ENCODE results near the gene PITHD1. TPM values are rescaled to one million over a fixed set of nuclear protein-coding genes. Genes with fewer than 3 reads are reported as not detected.

The PITHD1 gene
- total and polyA plus RNA-seq, 10 of the 15 experiments (the other 5 are each of a cell fraction or from before 2014, with no cell fraction given) = 23.7 to 82.2 (median 67.0) TPM

DNA sequence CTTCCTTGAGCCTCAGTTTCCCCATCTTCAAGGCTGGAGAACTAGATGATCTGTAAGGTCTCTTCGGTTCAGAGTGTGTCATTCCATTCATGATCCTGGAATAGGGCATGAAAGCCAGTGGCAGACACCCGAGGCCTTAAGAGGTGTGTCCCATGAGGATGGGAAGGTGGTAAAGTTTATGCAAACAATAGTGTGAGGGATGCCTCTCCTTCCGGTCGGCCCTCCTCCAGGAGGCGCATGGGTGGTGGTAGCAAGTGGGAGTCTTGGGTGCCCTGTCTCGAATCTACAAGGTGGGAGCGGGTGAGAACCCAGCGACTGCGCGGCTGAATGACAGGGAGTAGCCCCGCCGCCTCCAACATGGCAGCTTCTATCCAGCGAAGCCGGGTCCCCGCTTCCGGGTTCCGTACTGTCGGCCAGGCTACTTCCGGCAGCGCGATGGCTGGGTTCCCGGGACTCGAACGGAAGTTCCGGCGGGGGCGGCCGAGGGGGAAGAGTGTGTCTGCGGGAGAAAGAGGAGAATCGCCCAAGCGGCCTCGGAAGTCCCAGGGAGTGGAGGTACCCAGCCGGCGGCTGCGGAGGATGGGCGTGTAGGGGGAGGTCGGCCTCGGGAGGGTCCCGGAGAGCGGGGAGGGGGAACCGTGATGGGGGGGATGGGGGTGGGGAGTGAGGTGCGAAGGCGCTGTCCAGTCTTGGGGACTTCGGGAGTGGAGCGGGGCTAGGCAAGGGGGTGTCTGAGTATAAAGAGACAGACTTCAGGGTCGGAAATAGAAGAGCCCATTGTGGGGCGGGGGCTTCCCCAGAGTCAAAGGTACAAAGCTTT is 12.7 kb downstream of the PITHD1 start, which contains the start of gene LYPLA2 (continued):
- TF ChIP-seq, protein P1, sequence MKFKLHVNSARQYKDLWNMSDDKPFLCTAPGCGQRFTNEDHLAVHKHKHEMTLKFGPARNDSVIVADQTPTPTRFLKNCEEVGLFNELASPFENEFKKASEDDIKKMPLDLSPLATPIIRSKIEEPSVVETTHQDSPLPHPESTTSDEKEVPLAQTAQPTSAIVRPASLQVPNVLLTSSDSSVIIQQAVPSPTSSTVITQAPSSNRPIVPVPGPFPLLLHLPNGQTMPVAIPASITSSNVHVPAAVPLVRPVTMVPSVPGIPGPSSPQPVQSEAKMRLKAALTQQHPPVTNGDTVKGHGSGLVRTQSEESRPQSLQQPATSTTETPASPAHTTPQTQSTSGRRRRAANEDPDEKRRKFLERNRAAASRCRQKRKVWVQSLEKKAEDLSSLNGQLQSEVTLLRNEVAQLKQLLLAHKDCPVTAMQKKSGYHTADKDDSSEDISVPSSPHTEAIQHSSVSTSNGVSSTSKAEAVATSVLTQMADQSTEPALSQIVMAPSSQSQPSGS (IDR thresholded peaks at IDR 0.05; ENCODE audit: low read length) = no peak
- TF ChIP-seq, protein P2, sequence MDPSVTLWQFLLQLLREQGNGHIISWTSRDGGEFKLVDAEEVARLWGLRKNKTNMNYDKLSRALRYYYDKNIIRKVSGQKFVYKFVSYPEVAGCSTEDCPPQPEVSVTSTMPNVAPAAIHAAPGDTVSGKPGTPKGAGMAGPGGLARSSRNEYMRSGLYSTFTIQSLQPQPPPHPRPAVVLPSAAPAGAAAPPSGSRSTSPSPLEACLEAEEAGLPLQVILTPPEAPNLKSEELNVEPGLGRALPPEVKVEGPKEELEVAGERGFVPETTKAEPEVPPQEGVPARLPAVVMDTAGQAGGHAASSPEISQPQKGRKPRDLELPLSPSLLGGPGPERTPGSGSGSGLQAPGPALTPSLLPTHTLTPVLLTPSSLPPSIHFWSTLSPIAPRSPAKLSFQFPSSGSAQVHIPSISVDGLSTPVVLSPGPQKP (IDR thresholded peaks at IDR 0.05; ENCODE audit: low read depth, low read length) = peak; percentile 80; the same call in 1 of the 2 replicates
- no peak for TF ChIP-seq RB1 (IDR thresholded peaks at IDR 0.05; ENCODE audit: borderline replicate concordance)
- TF ChIP-seq LARP7 (IDR thresholded peaks at IDR 0.05) = peak; percentile 40; the same call in 1 of the 2 replicates
- no peak for TF ChIP-seq ASH2L (IDR thresholded peaks at IDR 0.05; ENCODE audit: borderline replicate concordance, low read depth)
- peak; percentile 94 for TF ChIP-seq GABPA (IDR thresholded peaks at IDR 0.05; ENCODE audit: low read depth)
- peak; percentile 72; the same call in 1 of the 2 replicates for TF ChIP-seq SIN3A (IDR thresholded peaks at IDR 0.05; ENCODE audit: low read depth, low read length)
- no peak for TF ChIP-seq MEF2B (IDR thresholded peaks at IDR 0.05; ENCODE audit: partially characterized antibody, poor library complexity, severe bottlenecking)
- TF ChIP-seq, protein P3, sequence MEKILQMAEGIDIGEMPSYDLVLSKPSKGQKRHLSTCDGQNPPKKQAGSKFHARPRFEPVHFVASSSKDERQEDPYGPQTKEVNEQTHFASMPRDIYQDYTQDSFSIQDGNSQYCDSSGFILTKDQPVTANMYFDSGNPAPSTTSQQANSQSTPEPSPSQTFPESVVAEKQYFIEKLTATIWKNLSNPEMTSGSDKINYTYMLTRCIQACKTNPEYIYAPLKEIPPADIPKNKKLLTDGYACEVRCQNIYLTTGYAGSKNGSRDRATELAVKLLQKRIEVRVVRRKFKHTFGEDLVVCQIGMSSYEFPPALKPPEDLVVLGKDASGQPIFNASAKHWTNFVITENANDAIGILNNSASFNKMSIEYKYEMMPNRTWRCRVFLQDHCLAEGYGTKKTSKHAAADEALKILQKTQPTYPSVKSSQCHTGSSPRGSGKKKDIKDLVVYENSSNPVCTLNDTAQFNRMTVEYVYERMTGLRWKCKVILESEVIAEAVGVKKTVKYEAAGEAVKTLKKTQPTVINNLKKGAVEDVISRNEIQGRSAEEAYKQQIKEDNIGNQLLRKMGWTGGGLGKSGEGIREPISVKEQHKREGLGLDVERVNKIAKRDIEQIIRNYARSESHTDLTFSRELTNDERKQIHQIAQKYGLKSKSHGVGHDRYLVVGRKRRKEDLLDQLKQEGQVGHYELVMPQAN (conservative IDR thresholded peaks at IDR 0.05) = peak; percentile 74
- peak; percentile 64; the same call in 1 of the 2 replicates for TF ChIP-seq NBN (IDR thresholded peaks at IDR 0.05)
- 0 out of 2 replicates have a peak, but pooled peaks have one; percentile 6 for TF ChIP-seq PAX5 (IDR thresholded peaks at IDR 0.05; ENCODE audit: borderline replicate concordance, low read depth, low read length)
- TF ChIP-seq TARDBP (IDR thresholded peaks at IDR 0.05; ENCODE audit: borderline replicate concordance) = no peak
- TF ChIP-seq, protein P4, sequence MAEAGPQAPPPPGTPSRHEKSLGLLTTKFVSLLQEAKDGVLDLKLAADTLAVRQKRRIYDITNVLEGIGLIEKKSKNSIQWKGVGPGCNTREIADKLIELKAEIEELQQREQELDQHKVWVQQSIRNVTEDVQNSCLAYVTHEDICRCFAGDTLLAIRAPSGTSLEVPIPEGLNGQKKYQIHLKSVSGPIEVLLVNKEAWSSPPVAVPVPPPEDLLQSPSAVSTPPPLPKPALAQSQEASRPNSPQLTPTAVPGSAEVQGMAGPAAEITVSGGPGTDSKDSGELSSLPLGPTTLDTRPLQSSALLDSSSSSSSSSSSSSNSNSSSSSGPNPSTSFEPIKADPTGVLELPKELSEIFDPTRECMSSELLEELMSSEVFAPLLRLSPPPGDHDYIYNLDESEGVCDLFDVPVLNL (IDR thresholded peaks at IDR 0.05; ENCODE audit: low read depth, low read length) = no peak
- TF ChIP-seq EGR1 (IDR thresholded peaks at IDR 0.05; ENCODE audit: borderline replicate concordance in 1 of 2, low read depth in 2 of 2, low read length in 2 of 2) = peak; percentile 13 to 89
- TF ChIP-seq GATAD2B (conservative IDR thresholded peaks at IDR 0.05; ENCODE audit: low read depth) = peak; percentile 69; the same call in 1 of the 2 replicates
- TF ChIP-seq ESRRA (IDR thresholded peaks at IDR 0.05; ENCODE audit: low read length) = no peak
- TF ChIP-seq, protein P5, sequence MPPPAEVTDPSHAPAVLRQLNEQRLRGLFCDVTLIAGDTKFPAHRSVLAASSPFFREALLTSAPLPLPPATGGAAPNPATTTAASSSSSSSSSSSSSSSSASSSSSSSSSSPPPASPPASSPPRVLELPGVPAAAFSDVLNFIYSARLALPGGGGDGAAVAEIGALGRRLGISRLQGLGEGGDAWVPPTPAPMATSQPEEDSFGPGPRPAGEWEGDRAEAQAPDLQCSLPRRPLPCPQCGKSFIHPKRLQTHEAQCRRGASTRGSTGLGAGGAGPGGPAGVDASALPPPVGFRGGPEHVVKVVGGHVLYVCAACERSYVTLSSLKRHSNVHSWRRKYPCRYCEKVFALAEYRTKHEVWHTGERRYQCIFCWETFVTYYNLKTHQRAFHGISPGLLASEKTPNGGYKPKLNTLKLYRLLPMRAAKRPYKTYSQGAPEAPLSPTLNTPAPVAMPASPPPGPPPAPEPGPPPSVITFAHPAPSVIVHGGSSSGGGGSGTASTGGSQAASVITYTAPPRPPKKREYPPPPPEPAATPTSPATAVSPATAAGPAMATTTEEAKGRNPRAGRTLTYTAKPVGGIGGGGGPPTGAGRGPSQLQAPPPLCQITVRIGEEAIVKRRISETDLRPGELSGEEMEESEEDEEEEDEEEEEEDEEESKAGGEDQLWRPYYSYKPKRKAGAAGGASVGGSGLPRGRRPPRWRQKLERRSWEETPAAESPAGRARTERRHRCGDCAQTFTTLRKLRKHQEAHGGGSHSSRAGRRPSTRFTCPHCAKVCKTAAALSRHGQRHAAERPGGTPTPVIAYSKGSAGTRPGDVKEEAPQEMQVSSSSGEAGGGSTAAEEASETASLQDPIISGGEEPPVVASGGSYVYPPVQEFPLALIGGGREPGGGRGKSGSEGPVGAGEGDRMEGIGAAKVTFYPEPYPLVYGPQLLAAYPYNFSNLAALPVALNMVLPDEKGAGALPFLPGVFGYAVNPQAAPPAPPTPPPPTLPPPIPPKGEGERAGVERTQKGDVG (CRISPR knock-in tag; IDR thresholded peaks at IDR 0.05) = no peak
- TF ChIP-seq POLR2A (IDR thresholded peaks at IDR 0.05; ENCODE audit: low read depth, low read length) = peak; percentile 88
- no peak for TF ChIP-seq ZNF217 (IDR thresholded peaks at IDR 0.05)
- TF ChIP-seq TCF7 (IDR thresholded peaks at IDR 0.05; ENCODE audit: borderline replicate concordance) = no peak
- TF ChIP-seq SREBF1 (IDR thresholded peaks at IDR 0.05; ENCODE audit: low read length) = no peak

Measured in GM12878 (cell line).